Measurements from ENCODE around the gene DESI2. TPM values are rescaled to one million over a fixed set of nuclear protein-coding genes. Genes with fewer than 3 reads are reported as not detected.

DESI2 gene
- total RNA-seq, result 25.5 and 26.1 TPM in 2 replicates

DNA sequence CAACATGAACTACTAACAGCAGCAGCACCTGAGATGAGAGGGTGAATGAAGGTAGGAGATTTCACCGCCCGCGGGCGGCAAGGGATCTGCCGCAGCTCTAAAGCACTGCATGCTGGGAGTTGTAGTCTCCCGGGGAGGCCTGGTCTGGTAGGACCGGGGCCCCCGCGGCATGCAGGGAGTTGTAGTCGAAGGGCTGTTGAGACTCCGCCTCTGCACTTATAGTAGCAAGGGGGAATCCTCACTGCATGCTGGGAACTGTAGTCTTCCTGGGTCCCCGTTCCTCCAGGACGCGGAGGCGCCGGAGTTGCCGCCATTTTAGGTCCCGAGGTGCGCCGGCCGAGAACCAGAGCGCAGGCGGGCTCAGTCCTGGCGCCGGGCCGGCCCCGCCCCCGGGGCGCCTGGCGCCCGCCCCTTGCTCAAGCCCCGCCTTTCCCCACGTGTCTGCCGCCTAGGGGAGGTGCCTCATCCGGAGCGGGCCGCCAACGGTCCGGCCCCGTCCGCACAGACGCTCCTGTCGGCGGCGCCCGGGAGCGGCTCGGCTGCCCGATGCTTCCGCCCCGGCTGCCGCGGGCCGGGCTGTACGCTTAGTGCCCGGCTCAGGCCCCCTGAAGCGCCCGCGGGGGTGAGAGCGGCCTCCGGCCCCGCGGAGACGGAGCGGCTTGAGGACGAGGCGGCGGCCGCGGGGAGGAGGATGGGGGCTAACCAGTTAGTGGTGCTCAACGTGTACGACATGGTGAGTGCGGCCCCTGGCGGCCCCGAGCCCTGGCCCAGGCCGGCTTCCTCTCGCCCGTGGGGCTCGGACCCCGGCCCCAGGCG lies at the start of gene DESI2:
Gene DESI2, plus strand, starts transcription at position 504 of the 816 bp plus-strand sequence. Its CDS starts 188 bp downstream, at position 692.
- intact Hi-C loops (cut with micrococcal nuclease), result loop anchor here (1.0 to 10.0 kb wide), 12 partner anchors 52 to 1304 kb away; partner anchors contain the start of genes AKT3, CATSPERE, COX20 and KIF26B

DNA sequence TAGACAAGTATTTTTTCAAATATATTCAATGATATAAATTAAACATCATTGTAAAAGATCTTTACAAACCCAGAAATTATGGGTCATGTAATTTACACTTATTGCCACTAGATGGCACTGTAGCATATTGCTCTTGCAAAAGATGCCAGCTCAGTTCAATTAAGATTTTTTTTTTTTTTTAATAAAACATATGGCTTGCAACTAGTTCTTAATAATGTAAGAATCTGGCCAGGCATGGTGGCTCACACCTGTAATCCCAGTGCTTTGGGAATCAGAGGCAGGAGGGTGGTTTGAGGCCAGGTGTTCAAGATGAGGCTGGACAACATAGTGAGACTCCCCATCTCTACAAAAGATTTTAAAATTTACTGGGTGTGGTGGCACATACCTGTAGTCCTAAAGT lies 49.4 kb upstream of the DESI2 start:
- intact Hi-C loops (cut with micrococcal nuclease), result loop anchor here (1.0 to 10.0 kb wide), 4 partner anchors 124 to 439 kb away; no protein-coding TSS in a partner anchor

DNA sequence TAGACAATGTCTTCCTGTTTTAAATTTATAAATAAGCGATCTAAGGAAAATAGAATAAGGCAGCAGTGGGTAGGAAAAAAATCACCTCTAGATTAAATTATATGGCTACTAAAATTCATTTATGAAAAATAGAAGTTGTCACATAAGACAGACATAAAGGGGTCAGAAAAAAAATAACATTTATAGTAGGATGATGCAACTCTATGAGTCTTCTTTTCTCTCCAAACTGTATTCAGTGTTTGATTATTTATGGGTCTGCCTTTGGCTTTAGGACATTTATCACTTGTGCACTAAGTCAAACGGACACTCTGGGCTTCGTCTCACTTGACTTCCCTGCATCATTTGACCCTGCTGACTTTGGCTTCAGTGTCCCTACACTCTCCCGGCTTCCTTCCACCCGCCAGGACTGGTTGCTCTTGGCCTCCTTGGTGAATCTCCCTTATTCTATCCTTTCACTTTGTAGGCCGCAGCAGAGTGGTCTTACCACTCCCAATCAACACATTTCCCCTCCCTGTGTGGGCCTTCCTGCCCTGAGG lies 47.0 kb upstream of the DESI2 start:
- intact Hi-C loops (cut with micrococcal nuclease), result loop anchor here (10.0 kb wide), 1 partner anchor 369 kb away; no protein-coding TSS in a partner anchor

DNA sequence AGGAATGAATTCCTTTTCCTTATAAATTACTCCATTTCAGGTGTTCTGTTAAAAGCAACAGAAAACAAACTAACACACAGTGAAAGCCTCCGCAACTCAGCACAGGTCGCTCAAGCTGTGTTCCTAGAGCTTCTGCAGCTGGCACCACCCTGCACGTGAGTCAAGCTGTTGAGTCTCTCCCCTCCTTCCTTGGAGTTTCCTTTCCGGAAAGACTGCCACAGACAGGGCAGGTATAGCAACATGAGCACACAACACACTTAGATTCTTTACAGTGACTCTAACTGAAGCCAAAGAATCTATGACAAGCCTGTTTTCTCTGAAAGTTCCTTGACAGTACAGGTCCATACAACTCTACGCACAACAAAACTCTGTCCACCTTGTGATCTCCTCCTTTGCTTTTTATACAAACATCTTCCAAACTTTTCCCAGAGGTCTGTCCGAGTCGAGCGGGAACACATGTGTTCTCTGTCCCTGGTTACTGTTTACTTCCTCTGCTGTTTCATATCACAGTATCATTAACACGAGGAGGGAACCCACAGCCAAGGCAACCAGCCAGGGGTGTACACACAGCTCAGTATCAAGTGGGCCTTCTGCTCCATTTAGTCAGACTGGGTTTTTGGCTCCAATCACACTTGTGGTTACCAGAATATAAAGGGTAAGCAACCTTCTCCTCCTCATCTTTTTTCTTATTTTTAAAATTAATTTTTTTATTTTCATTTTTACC lies 38.7 kb upstream of the DESI2 start:
- intact Hi-C loops (cut with micrococcal nuclease), result no loop called here

DNA sequence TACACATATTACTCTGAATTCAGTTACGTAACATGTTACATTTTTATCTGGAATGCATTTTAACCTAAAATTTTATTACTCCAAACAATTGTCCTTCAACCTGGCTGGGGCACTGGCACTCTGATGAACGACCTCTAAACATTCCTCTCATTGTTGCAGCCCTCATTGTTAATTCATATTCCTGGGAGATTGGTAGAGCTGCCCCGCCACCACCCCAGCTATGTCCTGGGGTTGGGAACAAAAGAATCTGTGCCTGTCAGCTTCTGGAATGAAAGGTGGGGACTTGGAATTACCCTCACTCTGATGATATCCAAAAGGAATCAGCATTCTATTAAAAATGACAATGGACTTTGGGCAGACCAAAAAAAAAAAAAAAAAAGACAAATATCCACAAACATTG lies 38.0 kb upstream of the DESI2 start:
- intact Hi-C loops (cut with micrococcal nuclease), result no loop called here

DNA sequence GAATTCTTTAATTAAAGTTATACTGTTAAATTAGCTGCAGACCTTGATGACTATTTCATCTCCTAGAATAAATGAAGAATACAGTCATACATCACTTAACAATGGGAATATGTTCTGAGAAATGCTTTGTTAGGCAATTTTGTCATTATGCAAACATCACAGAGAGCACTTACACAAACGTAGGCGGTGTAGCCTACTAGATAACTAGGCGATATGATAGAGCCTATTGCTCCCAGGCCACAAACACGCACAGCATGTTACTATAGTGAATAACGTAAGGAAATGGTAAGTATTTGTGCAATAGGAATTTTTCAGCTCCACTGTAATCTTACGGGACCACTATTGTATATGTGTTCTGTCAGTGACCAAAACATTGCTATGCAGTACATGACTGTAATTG lies 37.6 kb upstream of the DESI2 start:
- intact Hi-C loops (cut with micrococcal nuclease), result no loop called here

DNA sequence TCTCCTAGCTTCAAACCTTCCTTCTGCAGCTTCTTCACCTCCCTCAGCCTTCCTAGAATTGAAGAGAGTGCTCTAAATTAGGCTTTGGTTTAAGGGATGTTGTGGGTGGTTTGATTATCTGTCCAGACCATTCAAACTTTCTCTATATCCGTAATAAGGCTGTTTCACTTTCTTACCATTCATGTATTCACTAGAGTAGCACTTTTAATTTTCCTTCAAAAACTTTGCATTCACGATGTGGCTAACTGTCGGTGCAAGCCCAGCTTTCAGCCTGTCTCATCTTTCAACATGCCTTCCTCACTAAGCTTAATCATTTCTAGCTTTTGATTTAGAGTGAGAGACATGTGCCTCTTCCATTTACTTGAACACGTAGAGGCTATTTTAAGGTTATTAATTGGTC lies 26.2 kb upstream of the DESI2 start:
- intact Hi-C loops (cut with micrococcal nuclease), result no loop called here

DNA sequence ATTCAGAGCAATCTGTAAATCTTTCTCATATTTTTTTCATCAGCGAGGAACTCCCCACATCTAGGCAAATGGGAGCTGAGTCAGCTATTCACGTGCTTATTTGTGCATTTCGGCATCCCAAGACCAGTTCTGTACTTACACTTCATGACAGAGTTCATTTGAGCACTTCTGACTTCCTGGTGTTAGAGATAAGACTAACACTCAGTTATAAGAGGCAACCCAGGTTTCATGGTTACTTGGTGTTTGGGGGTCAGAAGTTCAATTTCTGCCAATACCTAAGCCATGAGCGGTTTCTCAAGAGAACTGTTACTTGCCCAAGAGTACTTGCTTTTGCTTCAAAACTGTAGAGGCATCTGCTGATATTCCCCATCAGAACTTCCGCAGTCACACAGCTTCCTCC lies 24.1 kb upstream of the DESI2 start:
- intact Hi-C loops (cut with micrococcal nuclease), result no loop called here

DNA sequence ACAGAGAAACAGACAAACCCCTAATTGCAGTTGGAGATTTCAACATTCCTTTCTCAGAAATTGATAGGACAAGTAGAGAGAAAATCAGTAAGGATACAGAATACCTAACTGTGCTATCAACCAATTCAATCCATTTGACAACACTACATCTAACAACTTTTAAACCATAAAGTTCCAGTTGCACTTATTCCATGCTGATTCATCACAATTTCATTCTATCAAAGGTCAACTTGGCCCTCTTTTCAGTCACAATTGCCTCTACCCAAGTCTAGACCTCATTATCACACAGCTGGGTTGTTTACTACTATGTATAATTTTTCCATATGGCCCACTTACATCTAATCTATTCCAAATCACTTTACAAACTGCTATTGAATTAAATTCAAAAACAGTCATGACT lies 19.8 kb upstream of the DESI2 start:
- intact Hi-C loops (cut with micrococcal nuclease), result no loop called here

DNA sequence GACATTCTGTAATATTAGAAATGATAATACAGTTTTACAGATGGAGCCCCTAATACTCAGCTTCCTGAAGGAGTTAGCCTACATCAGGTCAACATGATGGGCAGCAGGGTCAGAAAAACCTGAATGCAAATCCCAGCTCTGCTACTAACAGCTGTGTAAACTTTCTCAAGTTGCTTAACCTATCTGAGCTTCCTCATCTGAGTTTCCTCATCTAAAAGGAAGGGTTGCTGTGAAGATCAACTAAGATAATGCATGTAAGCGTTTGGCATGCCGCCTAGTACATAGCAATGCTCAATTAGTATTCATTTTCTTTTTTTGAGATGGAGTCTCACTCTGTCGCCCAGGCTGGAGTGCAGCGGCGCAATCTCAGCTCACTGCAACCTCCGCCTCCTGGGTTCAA lies 18.4 kb upstream of the DESI2 start:
- intact Hi-C loops (cut with micrococcal nuclease), result no loop called here

DNA sequence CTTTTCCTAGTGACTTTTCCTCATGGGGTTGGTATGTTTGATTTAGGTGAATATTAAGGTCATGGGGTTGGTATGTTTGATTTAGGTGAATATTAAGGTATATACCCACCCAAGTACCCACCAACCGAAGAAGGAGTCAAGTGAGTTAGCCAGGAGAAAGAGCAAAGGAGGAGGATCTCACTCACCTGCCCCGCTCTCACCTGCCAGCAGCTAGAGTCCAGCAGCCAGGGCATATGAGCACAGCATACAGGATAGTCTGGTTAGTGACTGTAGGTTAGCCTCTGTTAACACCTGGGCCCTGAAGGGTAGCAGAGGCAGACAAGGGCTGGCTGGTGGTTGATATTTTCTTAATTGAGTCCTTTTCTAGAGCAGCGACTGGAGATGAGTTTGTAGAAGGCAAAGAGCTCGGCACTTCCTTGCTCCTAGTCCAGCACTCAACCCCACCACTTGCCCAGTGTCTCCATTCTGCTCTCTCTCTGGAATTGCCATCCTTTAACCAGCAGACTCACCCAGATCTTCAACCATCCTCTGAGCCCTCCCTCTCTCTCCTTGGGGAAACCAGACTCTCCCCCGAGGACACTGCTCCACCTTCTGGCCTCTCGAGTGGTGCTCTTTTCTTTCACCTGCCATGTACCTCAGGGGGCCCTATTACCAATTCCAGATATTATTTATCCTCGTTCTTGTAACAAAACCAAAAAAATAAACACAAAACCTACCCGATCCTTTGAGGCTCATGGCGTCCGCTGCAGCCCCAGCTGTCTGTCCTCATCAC lies 16.3 kb upstream of the DESI2 start:
- intact Hi-C loops (cut with micrococcal nuclease), result no loop called here

DNA sequence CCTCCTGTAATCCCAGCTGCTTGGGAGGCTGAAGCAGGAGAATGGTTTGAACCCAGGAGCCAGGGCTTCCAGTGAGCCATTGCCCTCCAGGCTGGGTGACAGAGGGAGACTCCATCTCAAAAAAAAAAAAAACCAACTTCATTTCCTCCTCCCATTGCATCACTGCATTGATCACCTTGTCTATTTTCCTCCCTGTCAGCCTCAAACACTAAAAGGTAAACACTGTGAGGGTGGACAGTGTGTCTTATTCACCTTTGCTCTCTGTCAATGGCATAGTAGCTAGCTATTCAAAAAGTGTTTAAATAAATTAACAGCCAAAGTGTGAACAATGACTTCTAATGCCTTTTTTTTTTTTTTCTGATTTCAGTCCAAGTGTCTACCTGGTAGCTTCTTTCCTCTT lies 13.4 kb upstream of the DESI2 start:
- intact Hi-C loops (cut with micrococcal nuclease), result no loop called here

DNA sequence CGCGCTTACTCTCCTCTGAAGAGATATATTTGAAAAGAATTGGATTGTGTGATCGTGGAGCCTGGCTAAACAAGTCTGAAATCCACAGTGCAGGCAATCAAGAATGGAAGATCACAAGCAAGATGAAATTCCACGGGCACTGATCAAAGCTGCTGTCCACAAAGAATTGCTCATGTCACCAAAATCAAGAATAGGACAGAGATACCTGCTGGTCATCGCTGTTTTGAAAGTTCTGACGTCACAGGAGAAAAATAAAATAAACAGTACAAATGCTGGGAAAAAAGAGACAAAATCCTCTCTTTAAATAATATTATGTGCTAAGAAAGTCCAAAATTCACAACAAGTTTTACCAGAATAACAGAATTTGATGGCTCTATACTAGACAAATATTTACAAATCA lies 12.0 kb upstream of the DESI2 start:
- intact Hi-C loops (cut with micrococcal nuclease), result no loop called here

DNA sequence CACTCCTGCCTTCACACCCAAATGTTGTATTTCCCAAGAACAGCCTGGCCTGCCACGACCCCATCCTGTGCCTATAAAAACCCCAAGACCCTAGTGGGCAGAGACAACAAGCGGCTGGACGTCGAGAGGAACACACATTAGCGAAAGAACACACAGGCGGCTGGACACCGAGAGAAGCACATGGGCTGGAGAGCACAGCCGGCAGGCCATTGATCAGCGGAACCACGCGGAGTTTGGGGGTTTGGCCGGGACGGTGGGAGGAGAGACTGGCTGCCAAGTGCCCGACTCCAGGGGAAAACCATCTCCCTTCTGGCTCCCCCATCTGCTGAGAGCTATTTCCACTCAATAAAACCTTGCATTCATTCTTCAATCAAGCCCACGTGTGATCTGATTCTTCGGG lies 10.4 kb upstream of the DESI2 start:
- intact Hi-C loops (cut with micrococcal nuclease), result no loop called here

DNA sequence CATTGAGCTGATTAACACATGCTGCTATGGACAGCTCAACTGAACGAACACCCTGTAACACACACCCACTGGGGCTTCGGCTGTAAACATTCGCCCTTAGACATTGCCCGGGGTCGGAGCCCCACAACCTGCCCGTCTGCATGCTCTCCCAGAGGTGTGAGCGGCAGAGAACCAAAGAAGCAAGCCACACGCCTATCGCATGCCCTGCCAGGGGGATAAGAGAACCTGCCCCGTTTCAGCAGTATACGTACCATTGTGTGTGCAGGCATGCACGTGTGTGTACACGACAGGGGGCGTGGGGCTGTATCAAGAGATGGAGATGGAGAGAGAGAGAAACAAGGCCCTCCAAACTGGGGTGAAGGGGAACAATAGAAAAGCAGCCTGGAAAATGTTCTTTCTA lies 9.9 kb upstream of the DESI2 start:
- intact Hi-C loops (cut with micrococcal nuclease), result no loop called here

DNA sequence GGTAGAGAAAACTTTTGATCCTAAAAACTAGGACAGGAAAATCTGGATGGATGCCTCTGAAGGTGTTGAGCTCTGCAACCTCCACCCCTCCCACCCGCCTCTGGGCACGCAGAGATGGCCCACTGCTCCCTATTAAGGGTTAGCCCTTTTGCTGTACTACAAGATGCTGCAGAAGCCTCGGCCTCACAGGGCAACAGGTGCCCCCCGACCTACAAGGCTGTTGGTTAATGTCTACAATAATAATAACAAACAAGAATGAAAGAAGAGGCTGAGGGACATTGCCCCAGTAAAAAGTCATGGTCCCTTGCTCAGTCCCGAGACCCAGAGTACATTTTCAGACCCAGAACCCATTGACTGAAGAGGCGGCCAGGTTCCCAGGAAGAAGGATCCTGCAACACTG lies 7.5 kb upstream of the DESI2 start:
- intact Hi-C loops (cut with micrococcal nuclease), result no loop called here

DNA sequence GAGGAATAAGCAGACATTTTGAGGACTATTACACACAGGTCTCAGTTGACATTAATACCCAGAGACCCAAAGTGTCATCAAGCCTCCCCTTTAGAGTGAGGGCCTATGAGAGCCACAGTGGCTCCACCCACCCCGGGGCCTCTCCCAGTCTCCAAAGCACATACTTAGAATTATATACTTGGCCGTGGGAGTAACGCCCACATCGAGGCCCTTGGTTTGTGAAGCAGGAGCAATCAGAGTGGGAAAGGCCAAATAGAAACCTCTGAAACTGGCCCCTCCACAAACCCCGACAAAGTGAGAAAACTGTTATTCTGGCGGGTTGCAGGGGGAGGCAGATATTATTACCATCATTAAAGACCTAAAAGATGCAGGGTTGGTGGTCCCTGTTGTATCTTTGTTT lies 7.0 kb upstream of the DESI2 start:
- intact Hi-C loops (cut with micrococcal nuclease), result no loop called here

DNA sequence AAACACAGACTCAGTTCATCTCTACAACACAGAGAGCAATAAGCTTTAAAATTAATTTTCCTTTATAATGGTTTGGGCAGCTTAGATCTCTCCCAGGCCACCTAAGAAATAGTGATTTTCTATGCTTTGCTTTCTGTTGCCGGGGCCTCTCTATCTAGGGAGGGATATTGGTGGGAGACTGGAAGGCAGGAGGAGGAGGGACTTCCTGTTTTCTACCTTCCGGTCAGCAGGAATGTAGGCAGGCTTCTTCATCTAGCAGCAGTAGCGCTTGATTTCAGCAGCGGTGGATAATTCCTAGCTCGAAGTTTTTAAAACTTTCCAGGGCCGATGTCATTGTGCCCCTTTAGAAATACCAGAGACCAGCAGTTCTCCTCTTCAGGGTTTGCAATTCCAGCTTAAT lies 5.1 kb upstream of the DESI2 start:
- intact Hi-C loops (cut with micrococcal nuclease), result no loop called here

DNA sequence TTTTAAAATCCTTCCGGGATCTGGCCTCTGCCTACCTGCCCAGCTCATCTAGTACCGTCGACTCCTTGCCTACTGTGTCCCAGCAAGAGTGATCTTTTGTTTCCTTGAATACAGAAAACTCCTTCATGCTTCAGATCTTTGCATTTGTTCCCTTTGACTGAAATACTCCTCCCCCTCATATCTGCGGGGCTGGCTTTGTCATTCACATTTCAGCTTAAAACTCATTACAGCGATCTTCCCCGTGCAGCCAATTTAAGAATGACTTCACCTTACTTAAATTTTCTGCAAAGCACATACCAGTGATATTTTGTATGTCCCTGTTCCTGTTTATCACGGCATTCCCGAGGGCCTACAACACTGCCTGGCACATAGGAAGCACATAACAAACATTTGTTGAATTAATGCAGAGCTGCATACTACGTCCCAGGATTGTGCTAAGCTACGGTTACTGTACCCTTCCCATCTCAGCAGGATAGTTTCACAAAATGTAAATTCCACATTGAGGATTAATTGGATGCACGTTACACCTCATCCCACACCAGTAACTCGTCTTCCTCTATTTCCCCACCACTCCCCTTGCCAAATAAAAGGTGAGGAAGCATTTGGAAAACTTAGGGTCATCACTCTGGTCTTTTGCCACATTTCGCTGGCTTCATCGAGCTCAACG lies 837 bp upstream of the DESI2 start:
- intact Hi-C loops (cut with micrococcal nuclease), result loop anchor here (1.0 to 10.0 kb wide), 12 partner anchors 51 to 1305 kb away; partner anchors contain the start of genes AKT3, CATSPERE, COX20 and KIF26B

DNA sequence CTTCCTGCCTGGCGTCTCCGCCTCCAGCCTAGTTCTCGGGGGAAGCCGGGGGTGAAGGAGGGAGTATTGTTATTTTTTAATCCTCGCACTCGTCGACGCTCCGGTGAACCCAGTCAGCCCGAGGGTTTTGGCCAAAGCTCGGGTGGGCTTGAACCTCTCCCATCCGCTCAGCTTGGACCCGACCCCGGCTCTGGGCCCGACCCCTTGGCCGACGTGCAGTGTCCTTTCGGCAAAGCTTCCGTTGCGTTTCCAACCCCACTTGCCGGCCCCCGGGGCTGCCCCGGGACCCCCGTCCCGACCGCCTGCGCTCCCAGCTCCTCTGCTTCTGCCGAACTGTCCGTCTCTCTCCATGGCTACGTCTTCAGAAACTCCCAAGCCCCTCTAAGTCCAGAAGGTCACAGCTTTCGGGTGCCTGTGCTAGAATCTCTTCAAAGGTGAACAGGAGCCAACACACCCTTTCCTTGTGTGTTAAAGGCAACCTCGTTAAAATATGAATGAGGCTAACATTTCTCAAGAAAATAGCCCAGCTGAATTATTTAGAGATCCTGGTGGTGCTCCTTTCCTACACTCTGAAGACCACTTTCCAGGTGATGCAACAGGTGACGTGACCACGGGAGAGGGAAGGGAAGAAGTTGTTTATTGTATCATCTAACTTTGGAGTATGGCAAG lies 647 bp downstream of the DESI2 start:
- intact Hi-C loops (cut with micrococcal nuclease), result loop anchor here (2.0 to 10.0 kb wide), 9 partner anchors 53 to 1304 kb away; partner anchors contain the start of genes AKT3 and KIF26B
